ENCODE measurements around the gene HBD.

The HBD gene

GRCh38 chr11:5200582-5200981 is 33.7 kb downstream of the HBD start, which contains the start of gene OR51V1:
TSS of gene OR51V1 (minus strand) at chr11:5200682. CDS start at chr11:5200682, 0 bp downstream.
- no peak for TF ChIP-seq EZH2phosphoT487 (conservative IDR thresholded peaks at IDR 0.05; ENCODE audit: low read length)
- TF ChIP-seq CTCF (IDR thresholded peaks at IDR 0.05; ENCODE audit: insufficient read depth, low read length, poor library complexity, severe bottlenecking), result no peak
- H3K27me3 ChIP-seq (ENCODE audit: low read length), result no peaks in the 10 kb centered on the region

GRCh38 chr11:5198285-5198684 is 36.0 kb downstream of the HBD start:
- H3K27me3 ChIP-seq (ENCODE audit: low read length), result no peaks in the 10 kb centered on the region
- TF ChIP-seq CTCF (IDR thresholded peaks at IDR 0.05; ENCODE audit: insufficient read depth, low read length, poor library complexity, severe bottlenecking) (no peak), EZH2phosphoT487 (conservative IDR thresholded peaks at IDR 0.05; ENCODE audit: low read length) (no peak)
- no peak overlapping the region for H3K27ac ChIP-seq (ENCODE audit: low read depth, low read length)

More at GRCh38 chr11:5200582-5200981, 33.7 kb downstream of the HBD start, which contains the start of gene OR51V1:
- Histone ChIP-seq H3K27ac (ENCODE audit: low read depth, low read length) (no peak within 1 kb of the TSS), H3K9me3 (ENCODE audit: insufficient read depth, low read length) (no peaks in the 10 kb centered on the region), H3K9ac (ENCODE audit: low read length) (no peak within 1 kb of the TSS), H3K9me2 (replicated peaks; ENCODE audit: insufficient read depth, low read length) (no peaks in the 10 kb centered on the region), H3K4me3 (ENCODE audit: insufficient read depth, low read length, poor library complexity, severe bottlenecking) (no peak within 1 kb of the TSS), H3K36me3 (ENCODE audit: low read length) (no peaks in the 10 kb centered on the region), H3K79me2 (ENCODE audit: insufficient read depth, low read length) (no peaks in the 10 kb centered on the region), H4K20me1 (ENCODE audit: low read depth, low read length) (no peaks in the 10 kb centered on the region), H2AFZ (ENCODE audit: low read depth, low read length, severe bottlenecking) (no peak within 1 kb of the TSS), H3K4me2 (ENCODE audit: low read depth, low read length, poor library complexity, severe bottlenecking) (no peak within 1 kb of the TSS), H3F3A (ENCODE audit: insufficient read depth) (no peaks in the 10 kb centered on the region)

GRCh38 chr11:5197536-5197935 is 36.7 kb downstream of the HBD start:
- H3K4me3 ChIP-seq (ENCODE audit: insufficient read depth, low read length, poor library complexity, severe bottlenecking), result no peak overlapping the region
- no peak overlapping the region for H2AFZ ChIP-seq (ENCODE audit: low read depth, low read length, severe bottlenecking)
- no peaks in the 10 kb centered on the region for H3K36me3 ChIP-seq (ENCODE audit: low read length)
- no peaks in the 10 kb centered on the region for H3K27me3 ChIP-seq (ENCODE audit: low read length)
- H3F3A ChIP-seq (ENCODE audit: insufficient read depth), result no peaks in the 10 kb centered on the region
- no peak overlapping the region for H3K4me2 ChIP-seq (ENCODE audit: low read depth, low read length, poor library complexity, severe bottlenecking)
- no peaks in the 10 kb centered on the region for H4K20me1 ChIP-seq (ENCODE audit: low read depth, low read length)
- TF ChIP-seq EZH2phosphoT487 (conservative IDR thresholded peaks at IDR 0.05; ENCODE audit: low read length) (no peak), CTCF (IDR thresholded peaks at IDR 0.05; ENCODE audit: insufficient read depth, low read length, poor library complexity, severe bottlenecking) (no peak)
- H3K9me2 ChIP-seq (replicated peaks; ENCODE audit: insufficient read depth, low read length), result no peaks in the 10 kb centered on the region
- no peaks in the 10 kb centered on the region; the same call in 1 of the 2 replicates for H3K9me3 ChIP-seq (ENCODE audit: insufficient read depth, low read length)
- no peak overlapping the region for H3K27ac ChIP-seq (ENCODE audit: low read depth, low read length)
- H3K9ac ChIP-seq (ENCODE audit: low read length), result no peak overlapping the region
- H3K79me2 ChIP-seq (ENCODE audit: insufficient read depth, low read length), result no peaks in the 10 kb centered on the region

More at GRCh38 chr11:5198285-5198684, 36.0 kb downstream of the HBD start:
- Histone ChIP-seq H3K9ac (ENCODE audit: low read length) (no peak overlapping the region), H3K79me2 (ENCODE audit: insufficient read depth, low read length) (no peaks in the 10 kb centered on the region), H3K4me3 (ENCODE audit: insufficient read depth, low read length, poor library complexity, severe bottlenecking) (no peak overlapping the region), H3K36me3 (ENCODE audit: low read length) (no peaks in the 10 kb centered on the region), H3K4me2 (ENCODE audit: low read depth, low read length, poor library complexity, severe bottlenecking) (no peak overlapping the region), H3K9me3 (ENCODE audit: insufficient read depth, low read length) (no peaks in the 10 kb centered on the region; the same call in 1 of the 2 replicates), H4K20me1 (ENCODE audit: low read depth, low read length) (no peaks in the 10 kb centered on the region), H2AFZ (ENCODE audit: low read depth, low read length, severe bottlenecking) (no peak overlapping the region), H3F3A (ENCODE audit: insufficient read depth) (no peaks in the 10 kb centered on the region), H3K9me2 (replicated peaks; ENCODE audit: insufficient read depth, low read length) (no peaks in the 10 kb centered on the region)

All from SU-DHL-6 (cell line).